Measurements from ENCODE around the gene STPG2. TPM values are rescaled to one million over a fixed set of nuclear protein-coding genes. Genes with fewer than 3 reads are reported as not detected.

Gene STPG2
- total RNA-seq, 1 experiment from 2014 or later, result 0.20 TPM

GRCh38 chr4:97653701-97654100, 489.6 kb downstream of the STPG2 start:
- no peak overlapping the region for H3K56ac ChIP-seq (ENCODE audit: insufficient read length, low read depth, low read length)
- Mint-ChIP-seq H3K4me3 (no peak overlapping the region), H3K9me3 (no peaks in the 10 kb centered on the region; a peak in 1 of 5 replicates), H3K27ac (no peak overlapping the region), H3K36me3 (ENCODE audit: insufficient read depth in 1 of 3, low read depth in 3 of 3) (no peaks in the 10 kb centered on the region), H3K27me3 (ENCODE audit: low read depth) (no peaks in the 10 kb centered on the region), H3K4me1 (no peaks in the 10 kb centered on the region)
- no peak for TF ChIP-seq CTCF (conservative IDR thresholded peaks at IDR 0.05)
- no peak overlapping the region for H4K8ac ChIP-seq (replicated peaks; ENCODE audit: insufficient read length, low read depth, low read length)
- no peak overlapping the region for H2BK120ac ChIP-seq (ENCODE audit: low read depth, low read length, poor library complexity, severe bottlenecking)
- H4K20me1 ChIP-seq (ENCODE audit: control insufficient read depth, insufficient read depth, insufficient read length), result no peaks in the 10 kb centered on the region
- no peaks in the 10 kb centered on the region for H3K27me3 ChIP-seq (ENCODE audit: insufficient read depth, low read length)
- no peak overlapping the region for H3K18ac ChIP-seq (ENCODE audit: insufficient read length, low read depth, low read length)
- no peak overlapping the region for H3K4ac ChIP-seq (ENCODE audit: low read depth, low read length)
- H3K79me2 ChIP-seq (ENCODE audit: insufficient read depth, low read length), result no peaks in the 10 kb centered on the region
- no peak overlapping the region for H2AFZ ChIP-seq (ENCODE audit: low read length)
- no peak overlapping the region for H2BK5ac ChIP-seq (ENCODE audit: insufficient read length, low read length)
- no peak overlapping the region for H2BK12ac ChIP-seq (ENCODE audit: insufficient read length, low read depth, low read length)
- no peak overlapping the region for H2BK15ac ChIP-seq (ENCODE audit: low read depth, low read length)
- H3K9ac ChIP-seq (ENCODE audit: extremely low read depth, insufficient read length, low read length), result no peak overlapping the region
- no peaks in the 10 kb centered on the region for H3K79me1 ChIP-seq (ENCODE audit: insufficient read depth, low read depth, low read length, poor library complexity, severe bottlenecking)
- no peaks in the 10 kb centered on the region for H3K9me3 ChIP-seq (ENCODE audit: control insufficient read depth, low read depth, low read length)
- H3K23me2 ChIP-seq (ENCODE audit: insufficient read length, low read depth, low read length, poor library complexity, severe bottlenecking), result no peaks in the 10 kb centered on the region
- H3K23ac ChIP-seq (ENCODE audit: insufficient read length, low read depth, low read length), result no peak overlapping the region
- WGBS (ENCODE audit: extremely low coverage, insufficient read length, low lambda C conversion rate), result no CpG with 5 or more reads among the region's 2 CpGs
- no peak overlapping the region for H4K5ac ChIP-seq (ENCODE audit: insufficient read length, low read depth, low read length)
- no peak overlapping the region for H4K91ac ChIP-seq (ENCODE audit: insufficient read length, low read depth, low read length)
- H2BK20ac ChIP-seq (ENCODE audit: low read depth, low read length, poor library complexity, severe bottlenecking), result no peak overlapping the region
- no peak overlapping the region for H3T11ph ChIP-seq (ENCODE audit: low read length)
- H3K14ac ChIP-seq (ENCODE audit: insufficient read depth, low read length), result no peak overlapping the region
- no peak overlapping the region for H3K4me2 ChIP-seq (ENCODE audit: insufficient read depth, insufficient read length, low read length)
- H3K4me1 ChIP-seq (ENCODE audit: insufficient read depth, low read length), result no peaks in the 10 kb centered on the region
- H2AK5ac ChIP-seq (ENCODE audit: insufficient read length, low read length), result no peak overlapping the region
- H3K27ac ChIP-seq (ENCODE audit: insufficient read length, low read depth, low read length), result no peak overlapping the region
- no peak for DNase-seq

Data from H9 (cell line).